ENCODE measurements around the gene LRCOL1.

Gene LRCOL1

GRCh38 chr12:132568826-132569480 is 41.4 kb downstream of the LRCOL1 start:
- no peak for DNase-seq (ENCODE audit: low read depth in 4 of 4, low spot score in 1 of 4)

- no peak for DNase-seq (ENCODE audit: low read depth in 4 of 4, low spot score in 1 of 4)
These were observed 42.1 kb downstream of the LRCOL1 start for GRCh38 chr12:132568301-132568700.

GRCh38 chr12:132566516-132567131 is 43.8 kb downstream of the LRCOL1 start:
- DNase-seq (ENCODE audit: low read depth in 4 of 4, low spot score in 1 of 4): no peak

- no peak for DNase-seq (ENCODE audit: low read depth in 4 of 4, low spot score in 1 of 4)
These were observed 45.0 kb downstream of the LRCOL1 start for GRCh38 chr12:132565365-132565764.

- no peak for DNase-seq (ENCODE audit: low read depth in 4 of 4, low spot score in 1 of 4)
These were observed 46.5 kb downstream of the LRCOL1 start for GRCh38 chr12:132563911-132564310.

GRCh38 chr12:132562489-132563021 is 47.8 kb downstream of the LRCOL1 start:
- no peak for DNase-seq (ENCODE audit: low read depth in 4 of 4, low spot score in 1 of 4)

- no peak for DNase-seq (ENCODE audit: low read depth in 4 of 4, low spot score in 1 of 4)
These were observed 48.8 kb downstream of the LRCOL1 start for GRCh38 chr12:132561427-132562156.

GRCh38 chr12:132560614-132561426 is 49.6 kb downstream of the LRCOL1 start:
- DNase-seq (ENCODE audit: low read depth in 4 of 4, low spot score in 1 of 4): peak; percentile 72 to 79 (median 74)

GRCh38 chr12:132560364-132560613 is 50.1 kb downstream of the LRCOL1 start:
- peak in 1 of 4 experiments; percentile 31 for DNase-seq (ENCODE audit: low read depth in 4 of 4, low spot score in 1 of 4)

GRCh38 chr12:132559652-132560363 is 50.6 kb downstream of the LRCOL1 start:
- DNase-seq (ENCODE audit: low read depth in 4 of 4, low spot score in 1 of 4): peak in 2 of 4 experiments; percentile 30 to 53

GRCh38 chr12:132558861-132559623 is 51.3 kb downstream of the LRCOL1 start:
- no peak for DNase-seq (ENCODE audit: low read depth in 4 of 4, low spot score in 1 of 4)

GRCh38 chr12:132558042-132558856 is 52.1 kb downstream of the LRCOL1 start:
- no peak for DNase-seq (ENCODE audit: low read depth in 4 of 4, low spot score in 1 of 4)

GRCh38 chr12:132557291-132558015 is 52.9 kb downstream of the LRCOL1 start:
- no peak for DNase-seq (ENCODE audit: low read depth in 4 of 4, low spot score in 1 of 4)

GRCh38 chr12:132556801-132557200 is 53.6 kb downstream of the LRCOL1 start:
- no peak for DNase-seq (ENCODE audit: low read depth in 4 of 4, low spot score in 1 of 4)

GRCh38 chr12:132556216-132556615 is 54.2 kb downstream of the LRCOL1 start:
- DNase-seq (ENCODE audit: low read depth in 4 of 4, low spot score in 1 of 4): no peak

GRCh38 chr12:132555686-132556085 is 54.7 kb downstream of the LRCOL1 start:
- no peak for DNase-seq (ENCODE audit: low read depth in 4 of 4, low spot score in 1 of 4)

- DNase-seq (ENCODE audit: low read depth in 4 of 4, low spot score in 1 of 4): no peak
These were observed 55.3 kb downstream of the LRCOL1 start for GRCh38 chr12:132554845-132555630.

Data from stimulated activated CD4-positive, alpha-beta T cell treated with anti-CD3 and anti-CD28 coated beads, Interleukin-1b, Interleukin-23, amount 100 ng/mL, for 24 hours (primary cell).